Measurements from ENCODE around the gene MYO15A. TPM values are rescaled to one million over a fixed set of nuclear protein-coding genes. Genes with fewer than 3 reads are reported as not detected.
A peak's percentile ranks its signal among the peaks of the same experiment; 100 is the strongest.

Gene MYO15A
- total RNA-seq, 2 donors from 2014 or later = 2.3 to 6.1 TPM

GRCh38 chr17:18139498-18139897 lies 30.9 kb downstream of the MYO15A start:
- TF ChIP-seq CTCF (IDR thresholded peaks at IDR 0.05) = no peak
- Histone ChIP-seq H3K36me3 (no peaks in the 10 kb centered on the region), H3K27me3 (replicated peaks; ENCODE audit: insufficient read depth) (no peaks in the 10 kb centered on the region), H3K9me3 (no peaks in the 10 kb centered on the region), H3K4me1 (ENCODE audit: control insufficient read depth in 1 of 2, low read depth in 2 of 2) (peaks cover 0 to 5% of the 10 kb centered on the region in 2 donors), H3K27ac (no peak overlapping the region), H3K4me3 (no peak overlapping the region)
- DNase-seq (ENCODE audit: low spot score) = no peak
- ATAC-seq (ENCODE audit: insufficient number of reproducible peaks, low FRiP score, low read depth) = no peak

GRCh38 chr17:18139949-18140348 lies 31.4 kb downstream of the MYO15A start:
- ATAC-seq (ENCODE audit: insufficient number of reproducible peaks, low FRiP score, low read depth) = no peak
- no peaks in the 10 kb centered on the region for H3K9me3 ChIP-seq
- TF ChIP-seq CTCF (IDR thresholded peaks at IDR 0.05) = no peak
- no peak for DNase-seq (ENCODE audit: low spot score)
- no peaks in the 10 kb centered on the region for H3K27me3 ChIP-seq (replicated peaks; ENCODE audit: insufficient read depth)
- H3K27ac ChIP-seq = no peak overlapping the region
- no peaks in the 10 kb centered on the region for H3K36me3 ChIP-seq
- no peak overlapping the region for H3K4me3 ChIP-seq
- H3K4me1 ChIP-seq (ENCODE audit: control insufficient read depth in 1 of 2, low read depth in 2 of 2) = peaks cover 0 to 5% of the 10 kb centered on the region in 2 donors

- no peaks in the 10 kb centered on the region for H3K27me3 ChIP-seq (replicated peaks; ENCODE audit: insufficient read depth)
- peaks cover 0 to 5% of the 10 kb centered on the region in 2 donors for H3K4me1 ChIP-seq (ENCODE audit: control insufficient read depth in 1 of 2, low read depth in 2 of 2)
- ATAC-seq (ENCODE audit: insufficient number of reproducible peaks, low FRiP score, low read depth) = no peak
- no peaks in the 10 kb centered on the region for H3K9me3 ChIP-seq
- TF ChIP-seq CTCF (IDR thresholded peaks at IDR 0.05) = no peak
- DNase-seq (ENCODE audit: low spot score) = no peak
- no peak overlapping the region for H3K27ac ChIP-seq
- no peak overlapping the region for H3K4me3 ChIP-seq
- H3K36me3 ChIP-seq = no peaks in the 10 kb centered on the region
Measured at GRCh38 chr17:18140648-18141047, 32.1 kb downstream of the MYO15A start.

GRCh38 chr17:18141210-18141803 lies 32.8 kb downstream of the MYO15A start:
- ATAC-seq (ENCODE audit: insufficient number of reproducible peaks, low FRiP score, low read depth) (no peak), DNase-seq (ENCODE audit: low spot score) (no peak)
- Histone ChIP-seq H3K36me3 (no peaks in the 10 kb centered on the region), H3K27me3 (replicated peaks; ENCODE audit: insufficient read depth) (no peaks in the 10 kb centered on the region), H3K4me1 (ENCODE audit: control insufficient read depth in 1 of 2, low read depth in 2 of 2) (peaks cover 0 to 5% of the 10 kb centered on the region in 2 donors), H3K4me3 (no peak overlapping the region), H3K9me3 (no peaks in the 10 kb centered on the region), H3K27ac (no peak overlapping the region)
- peak; percentile 53 for TF ChIP-seq CTCF (IDR thresholded peaks at IDR 0.05)

GRCh38 chr17:18142417-18142816 lies 33.9 kb downstream of the MYO15A start:
- Histone ChIP-seq H3K27me3 (replicated peaks; ENCODE audit: insufficient read depth) (no peaks in the 10 kb centered on the region), H3K9me3 (no peaks in the 10 kb centered on the region), H3K4me1 (ENCODE audit: control insufficient read depth in 1 of 2, low read depth in 2 of 2) (peaks cover 0 to 5% of the 10 kb centered on the region in 2 donors), H3K36me3 (no peaks in the 10 kb centered on the region), H3K4me3 (no peak overlapping the region), H3K27ac (no peak overlapping the region)
- ATAC-seq (ENCODE audit: insufficient number of reproducible peaks, low FRiP score, low read depth) (no peak), DNase-seq (ENCODE audit: low spot score) (no peak)
- no peak for TF ChIP-seq CTCF (IDR thresholded peaks at IDR 0.05)
